Lower leg skin (tissue), 4 donors: ENCODE measurements around the gene P2RY11. TPM values are rescaled to one million over a fixed set of nuclear protein-coding genes. Genes with fewer than 3 reads are reported as not detected.

Source experiments
- DNase-seq, 2 donors: peaks; one replicate each; pipeline ENCODE4 v3.0.0-alpha.2; 2019; ENCODE audit warnings: low spot score in 2 of 2
- H3K4me3 ChIP-seq: fragments of 200-600 bp; sonication (generic); 2 replicates; pipeline ENCODE4 v1.5.1; 2017; ENCODE audit warnings: mild to moderate bottlenecking, low read depth; ENCODE audit not compliant: poor library complexity, severe bottlenecking
- POLR2A ChIP-seq, 2 donors: fragments of 450-650 bp; IDR thresholded peaks; one replicate each; pipeline ENCODE4 v1.6.1; 2016 to 2017; ENCODE audit warnings: antibody characterized with exemption in 2 of 2, mild to moderate bottlenecking in 1 of 2, moderate library complexity in 1 of 2
- WGBS, 2 donors: methylation state at CpG; one replicate each; pipeline ENCODE4 v1.1.5; 2018; 5-methylcytosine and 5-hydroxymethylcytosine counted together
- intact Hi-C: fragments of 100-400 bp; cut with DNase I; formaldehyde crosslinking; loops from one replicate; pipeline ENCODE4 v1.15.0; 2023; ENCODE audit warnings: low total_unique reads
- total RNA-seq, 4 donors: library from RNA; depleted of rRNA; stranded (reverse); fragments of >200 nt; gene quantifications; one replicate each; pipeline ENCODE4 v1.1.0, GENCODE V29; 2016
- TF ChIP-seq, protein P1 (sequence below), 3 donors: fragments of 450-650 bp; IDR thresholded peaks; one replicate each; pipeline ENCODE4 v1.5.1; 2016; ENCODE audit warnings: antibody characterized with exemption in 3 of 3, mild to moderate bottlenecking in 3 of 3, moderate library complexity in 2 of 3

Gene P2RY11
- total RNA-seq, 4 donors from 2014 or later, result 19.0 to 26.3 (median 22.5) TPM

DNA sequence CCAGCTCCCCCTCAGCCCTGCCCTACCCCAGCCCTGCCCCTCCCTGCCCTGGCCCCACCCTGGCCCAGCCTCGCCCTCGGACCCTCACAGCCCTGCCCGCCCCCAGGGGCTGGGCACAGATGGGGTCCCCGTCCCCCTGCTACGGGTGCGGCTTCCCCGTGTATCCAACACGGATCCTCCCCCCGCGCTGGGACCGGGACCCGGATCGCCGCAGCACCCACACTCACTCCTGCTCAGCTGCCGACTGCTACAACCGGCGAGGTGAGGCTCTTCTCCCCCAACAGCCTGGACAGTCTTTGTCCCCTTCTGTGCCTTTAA is 20.2 kb upstream of the P2RY11 start:
- DNase-seq, result no peak
- intact Hi-C loops, result no loop called here
- H3K4me3 ChIP-seq, result no peak overlapping the region
- WGBS, 2 donors, result 90 to 92% methylated on average over 12 to 16 of the region's 17 CpGs
- TF ChIP-seq, protein P1, sequence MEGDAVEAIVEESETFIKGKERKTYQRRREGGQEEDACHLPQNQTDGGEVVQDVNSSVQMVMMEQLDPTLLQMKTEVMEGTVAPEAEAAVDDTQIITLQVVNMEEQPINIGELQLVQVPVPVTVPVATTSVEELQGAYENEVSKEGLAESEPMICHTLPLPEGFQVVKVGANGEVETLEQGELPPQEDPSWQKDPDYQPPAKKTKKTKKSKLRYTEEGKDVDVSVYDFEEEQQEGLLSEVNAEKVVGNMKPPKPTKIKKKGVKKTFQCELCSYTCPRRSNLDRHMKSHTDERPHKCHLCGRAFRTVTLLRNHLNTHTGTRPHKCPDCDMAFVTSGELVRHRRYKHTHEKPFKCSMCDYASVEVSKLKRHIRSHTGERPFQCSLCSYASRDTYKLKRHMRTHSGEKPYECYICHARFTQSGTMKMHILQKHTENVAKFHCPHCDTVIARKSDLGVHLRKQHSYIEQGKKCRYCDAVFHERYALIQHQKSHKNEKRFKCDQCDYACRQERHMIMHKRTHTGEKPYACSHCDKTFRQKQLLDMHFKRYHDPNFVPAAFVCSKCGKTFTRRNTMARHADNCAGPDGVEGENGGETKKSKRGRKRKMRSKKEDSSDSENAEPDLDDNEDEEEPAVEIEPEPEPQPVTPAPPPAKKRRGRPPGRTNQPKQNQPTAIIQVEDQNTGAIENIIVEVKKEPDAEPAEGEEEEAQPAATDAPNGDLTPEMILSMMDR (IDR thresholded peaks at IDR 0.05), result no peak
- TF ChIP-seq POLR2A (IDR thresholded peaks at IDR 0.05), result no peak

DNA sequence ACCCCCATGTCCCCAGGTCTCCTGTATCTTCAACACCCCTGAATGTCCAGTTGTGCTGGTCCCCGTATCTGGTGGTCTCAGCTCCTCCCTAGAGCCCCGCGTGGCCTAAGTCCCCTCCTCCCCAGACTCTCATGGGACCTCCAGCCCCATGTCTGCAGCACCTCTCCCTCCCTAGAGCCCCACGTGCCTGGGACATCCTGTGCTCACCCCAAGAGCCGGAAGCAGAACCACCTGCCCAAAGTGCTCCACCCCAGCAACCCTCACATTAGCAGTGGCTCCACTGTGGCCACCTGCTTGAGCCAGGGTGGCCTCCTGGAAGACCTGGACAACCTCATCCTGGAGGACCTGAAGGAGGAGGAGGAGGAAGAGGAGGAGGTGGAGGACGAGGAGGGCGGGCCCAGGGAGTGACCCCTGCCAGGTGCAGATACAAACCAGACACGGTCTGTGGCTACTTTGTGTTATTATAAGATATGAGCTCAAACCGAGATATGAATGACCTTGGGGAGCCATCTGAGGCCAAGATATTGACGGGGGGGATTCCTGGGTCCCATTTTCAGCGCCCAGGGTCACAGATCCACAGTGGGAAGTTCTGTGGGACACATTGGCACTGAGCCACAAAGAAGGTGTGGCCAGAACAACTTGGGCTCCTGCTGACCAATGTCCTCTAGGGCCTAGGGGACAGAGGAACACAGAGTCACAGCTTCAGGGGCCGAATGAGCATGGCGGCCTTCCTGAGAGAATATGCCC is 19.4 kb upstream of the P2RY11 start:
- WGBS, 2 donors, result 89 to 90% methylated on average over 13 of the region's 13 CpGs
- intact Hi-C loops, result no loop called here
- DNase-seq, result no peak
- no peak overlapping the region for H3K4me3 ChIP-seq
- no peak for TF ChIP-seq POLR2A (IDR thresholded peaks at IDR 0.05)
- TF ChIP-seq, protein P1 (IDR thresholded peaks at IDR 0.05), result no peak

DNA sequence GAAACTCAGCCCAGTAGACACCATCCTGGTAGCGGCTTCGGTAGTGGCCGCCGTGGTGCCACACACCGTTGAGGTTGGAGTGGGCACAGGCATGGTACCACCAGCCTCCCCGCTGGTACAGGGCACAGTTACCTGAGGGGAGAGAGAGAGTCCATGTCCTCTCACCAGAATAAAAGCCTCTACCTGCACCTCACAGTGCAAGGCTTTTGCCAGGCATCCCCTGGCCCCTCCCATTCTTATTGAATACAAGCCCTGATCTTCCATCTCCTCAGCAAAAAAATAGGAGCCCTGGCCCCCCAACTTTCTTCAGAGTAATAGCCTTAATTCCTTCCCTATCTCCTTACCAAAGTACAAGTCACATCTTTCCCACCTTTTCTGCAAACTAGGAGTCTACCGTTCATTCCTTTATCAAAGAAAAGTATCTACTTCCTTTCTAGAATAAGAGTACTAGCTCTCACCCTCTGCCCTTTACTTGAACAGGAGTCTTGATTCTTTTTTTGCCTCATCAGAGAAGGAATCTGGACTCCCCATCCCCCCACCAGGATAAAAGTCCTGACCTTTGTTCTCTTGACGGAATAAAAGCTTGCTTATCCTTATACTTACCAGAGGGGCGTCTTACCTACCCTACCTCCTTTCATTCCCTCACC is 18.7 kb upstream of the P2RY11 start:
- TF ChIP-seq, protein P1 (IDR thresholded peaks at IDR 0.05), result no peak
- no peak for DNase-seq
- WGBS, 2 donors, result 89 to 96% methylated on average over 7 to 9 of the region's 9 CpGs
- intact Hi-C loops, result no loop called here
- no peak overlapping the region for H3K4me3 ChIP-seq

DNA sequence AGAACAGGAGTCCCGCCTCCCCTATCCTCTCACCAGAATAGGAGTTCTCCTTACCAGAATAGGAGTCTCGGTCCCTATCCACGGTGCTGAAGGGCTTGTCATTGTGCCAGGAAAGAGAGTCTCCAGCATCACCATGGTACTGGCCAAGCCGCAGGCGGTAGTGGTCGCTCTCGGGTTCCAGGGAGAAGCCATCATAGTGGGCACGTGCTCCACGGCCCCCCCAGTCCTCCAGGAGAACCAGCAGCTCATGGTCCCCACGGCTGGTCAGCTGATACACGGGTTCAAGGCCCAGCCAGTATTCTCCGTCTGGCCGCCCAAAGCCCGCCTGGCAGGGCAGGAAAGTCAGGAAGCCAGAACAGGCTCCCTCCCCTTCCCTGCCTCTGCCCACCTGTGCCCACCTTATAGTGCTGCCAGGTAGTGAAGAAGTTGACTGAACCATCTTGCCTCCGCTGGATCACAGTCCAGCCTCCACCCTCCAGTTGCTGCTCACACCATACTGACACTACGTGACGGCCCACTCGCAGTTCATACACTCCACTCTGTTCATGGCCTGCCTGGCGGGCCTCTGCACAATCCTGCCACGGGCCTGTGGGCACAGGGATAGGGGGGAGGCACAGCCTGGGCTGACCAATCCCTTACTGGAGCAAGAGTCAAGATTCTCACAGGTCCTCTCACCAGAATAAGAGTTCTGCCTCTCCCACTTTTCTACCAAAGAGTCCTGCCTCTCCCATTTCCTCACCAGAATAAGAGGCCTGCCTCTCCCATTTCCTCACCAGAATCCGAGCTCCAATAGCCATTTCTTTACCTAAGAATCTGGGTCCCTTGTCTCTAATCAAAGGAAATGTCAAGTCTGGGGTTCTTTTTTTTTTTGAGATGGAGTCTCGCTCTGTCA is 18.0 kb upstream of the P2RY11 start:
- no peak overlapping the region for H3K4me3 ChIP-seq
- 82 to 86% methylated on average over 22 of the region's 22 CpGs for WGBS, 2 donors
- no peak for TF ChIP-seq POLR2A (IDR thresholded peaks at IDR 0.05)
- TF ChIP-seq, protein P1 (IDR thresholded peaks at IDR 0.05), result no peak
- intact Hi-C loops, result no loop called here
- no peak for DNase-seq

DNA sequence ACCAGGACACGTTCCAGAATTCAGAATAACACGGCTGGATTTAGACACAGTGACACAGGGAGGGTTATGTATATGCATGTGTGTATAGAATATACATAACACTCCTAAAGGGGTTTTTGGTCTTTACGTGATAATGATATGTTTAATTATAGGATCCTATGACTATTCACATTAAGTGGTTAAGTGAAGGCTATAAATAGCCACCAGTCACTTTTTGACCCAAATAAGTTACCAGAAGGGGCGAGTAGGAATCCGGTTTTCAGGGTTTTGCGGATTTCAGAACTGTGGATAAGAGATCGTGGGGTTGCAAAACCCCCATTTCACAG is 15.9 kb upstream of the P2RY11 start:
- 26 to 36% methylated on average over 7 of the region's 7 CpGs for WGBS, 2 donors

More for the DNA sequence above, 15.9 kb upstream of the P2RY11 start:
- DNase-seq, result no peak
- intact Hi-C loops, result no loop called here
- no peak overlapping the region for H3K4me3 ChIP-seq
- TF ChIP-seq, protein P1 (IDR thresholded peaks at IDR 0.05), result no peak
- TF ChIP-seq POLR2A (IDR thresholded peaks at IDR 0.05), result no peak
